Activated CD4-positive, alpha-beta T cell treated with anti-CD3 and anti-CD28 coated beads for 48 hours (primary cell): ENCODE measurements around the gene SKOR1.

Source experiments
- DNase-seq: peaks from one replicate; pipeline ENCODE4 v3.0.0-alpha.2; 2020

SKOR1 gene

GRCh38 chr15:67794832-67795574 is 30.3 kb upstream of the SKOR1 start:
- peak; percentile 79 for DNase-seq

DNA sequence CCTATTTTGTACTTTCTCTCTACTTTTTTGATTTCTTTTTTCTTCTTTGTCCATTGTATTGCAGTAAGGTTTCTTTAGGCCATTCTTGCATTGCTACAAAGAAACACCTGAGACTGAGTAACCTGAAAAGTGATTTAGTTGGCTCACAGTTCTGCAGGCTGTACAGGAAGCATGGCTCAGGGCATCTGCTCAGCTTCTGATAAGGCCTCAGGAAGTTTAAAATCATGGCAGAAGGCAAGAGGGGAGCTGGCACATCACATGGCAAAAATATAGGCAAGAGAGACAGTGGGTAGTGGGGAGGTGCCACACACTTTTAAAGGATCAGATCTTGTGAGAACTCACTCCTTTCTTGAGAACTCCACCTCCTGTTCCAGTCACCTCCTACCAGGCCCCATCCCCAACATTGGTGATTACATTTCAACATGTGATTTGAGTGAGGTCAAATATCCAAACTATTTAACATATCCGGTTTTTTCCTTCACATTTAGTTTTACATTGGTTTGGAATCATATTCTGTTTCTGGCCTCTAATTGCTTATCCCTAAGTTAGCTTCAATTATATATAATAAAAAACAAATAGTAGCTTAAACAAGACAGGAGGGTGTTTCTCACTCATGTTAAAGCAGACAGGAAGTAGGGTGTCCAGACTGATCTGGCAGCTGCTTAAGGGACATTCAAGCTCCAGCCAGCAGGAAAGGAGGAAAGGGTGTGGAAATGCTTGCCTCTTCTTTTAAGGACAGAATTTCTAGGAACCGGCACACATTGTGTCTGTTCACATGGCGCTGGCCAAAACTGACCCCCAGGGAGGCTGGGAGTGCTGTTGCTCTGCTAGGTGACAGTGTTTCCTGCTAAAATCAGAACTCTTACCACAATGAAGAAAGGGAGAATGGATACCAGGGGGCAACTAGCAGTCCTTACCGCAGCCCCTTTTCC is 28.8 kb upstream of the SKOR1 start:
- DNase-seq = no peak

DNA sequence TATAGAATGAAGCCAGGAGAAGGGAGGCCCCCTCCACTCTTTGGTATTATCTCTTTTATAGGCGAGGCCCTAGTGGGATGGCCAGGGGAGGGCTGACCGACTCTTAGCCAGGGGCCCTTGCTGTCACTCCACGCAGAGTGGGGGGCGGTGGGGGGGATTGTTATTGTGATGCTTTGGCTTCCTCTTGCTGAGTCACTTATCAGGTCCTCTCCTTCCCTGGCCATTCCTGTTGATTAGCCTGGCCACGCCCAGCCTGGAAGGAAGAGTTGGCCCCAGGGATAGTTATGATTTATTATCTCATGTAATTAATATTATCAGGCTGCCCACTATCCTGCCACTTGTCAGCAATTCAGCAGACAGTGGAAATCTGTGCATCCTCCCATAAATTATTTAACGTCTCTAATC is 25.5 kb upstream of the SKOR1 start:
- DNase-seq = no peak

- DNase-seq = no peak
Measured at GRCh38 chr15:67801142-67801541, 24.2 kb upstream of the SKOR1 start.

GRCh38 chr15:67801926-67802914 is 23.1 kb upstream of the SKOR1 start:
- DNase-seq = no peak

GRCh38 chr15:67803299-67803698 is 22.0 kb upstream of the SKOR1 start:
- no peak for DNase-seq

GRCh38 chr15:67803996-67804843 is 21.1 kb upstream of the SKOR1 start:
- DNase-seq = no peak

- no peak for DNase-seq
Measured at GRCh38 chr15:67805008-67805665, 20.2 kb upstream of the SKOR1 start.

GRCh38 chr15:67805666-67806516 is 19.4 kb upstream of the SKOR1 start:
- no peak for DNase-seq

- DNase-seq = no peak
Measured at GRCh38 chr15:67806536-67806935, 18.8 kb upstream of the SKOR1 start.

DNA sequence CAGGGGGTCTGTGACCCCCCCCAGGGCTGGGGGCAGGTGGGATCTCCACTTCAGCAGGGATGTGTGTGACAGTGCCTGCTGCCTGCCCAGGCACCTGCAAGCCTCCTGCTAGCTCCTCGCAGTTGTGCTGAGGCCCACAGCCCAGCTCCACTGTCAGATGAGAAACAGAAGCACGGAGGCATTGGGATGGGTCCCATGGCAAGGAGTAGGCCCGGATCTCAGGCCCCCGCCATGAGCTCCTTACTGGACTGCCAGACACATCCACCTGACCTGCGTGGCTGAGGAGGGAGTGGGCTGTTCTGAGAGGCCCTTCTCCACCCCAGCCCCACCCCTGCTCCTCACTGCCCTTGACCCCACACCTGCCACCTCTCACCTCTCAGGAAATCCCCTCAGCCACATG is 18.2 kb upstream of the SKOR1 start:
- no peak for DNase-seq

- DNase-seq = no peak
Measured at GRCh38 chr15:67807836-67808235, 17.5 kb upstream of the SKOR1 start.

DNA sequence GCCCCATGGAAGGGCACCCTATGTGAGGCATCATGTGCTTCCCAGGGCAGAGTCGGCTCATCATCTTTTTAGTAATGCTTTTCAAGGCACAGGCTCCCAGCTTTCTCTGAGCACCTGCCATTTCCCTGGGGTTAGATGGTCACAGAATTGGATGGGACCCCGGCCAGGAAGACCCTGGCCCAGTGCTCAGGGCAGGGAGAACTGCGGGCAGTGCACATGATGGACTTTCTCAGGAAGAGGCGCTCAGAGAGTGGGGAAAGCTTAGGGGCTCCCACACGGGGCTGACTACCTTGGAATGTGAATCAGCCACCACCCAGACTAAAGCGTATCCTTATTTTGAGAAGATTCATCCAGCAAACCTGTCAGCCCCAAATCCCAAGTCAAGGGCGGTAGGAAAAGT is 16.5 kb upstream of the SKOR1 start:
- no peak for DNase-seq

GRCh38 chr15:67809441-67809840 is 15.9 kb upstream of the SKOR1 start:
- DNase-seq = no peak

- DNase-seq = no peak
Measured at GRCh38 chr15:67809866-67810265, 15.4 kb upstream of the SKOR1 start.

GRCh38 chr15:67812241-67812644 is 13.1 kb upstream of the SKOR1 start:
- no peak for DNase-seq

DNA sequence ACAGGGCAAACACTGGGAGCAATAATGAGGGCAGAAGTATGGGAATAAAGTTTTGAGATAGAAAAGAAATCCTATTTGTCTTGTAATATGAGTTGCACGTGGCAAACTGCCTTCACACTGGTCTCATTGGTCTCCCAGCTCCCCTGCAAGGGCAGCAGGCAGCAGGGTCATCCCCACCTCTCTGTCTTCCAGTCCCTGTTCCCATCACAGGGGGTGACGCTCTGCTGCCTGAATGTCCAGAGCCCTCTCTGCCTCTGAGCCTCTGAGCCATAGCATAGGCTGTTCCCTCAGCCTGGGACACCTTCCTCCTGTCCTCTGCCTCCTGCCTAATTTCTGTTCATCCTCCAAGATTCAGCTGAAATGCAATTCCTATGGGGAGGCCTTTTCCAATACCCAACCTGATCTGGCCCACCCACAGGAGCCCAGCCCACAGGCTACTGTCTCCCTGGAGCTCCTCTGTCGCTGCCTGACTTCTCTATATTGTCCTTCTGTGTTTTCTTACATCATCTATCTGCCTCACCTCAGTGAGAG is 12.1 kb upstream of the SKOR1 start:
- DNase-seq = no peak

- no peak for DNase-seq
Measured at GRCh38 chr15:67815036-67815592, 10.2 kb upstream of the SKOR1 start.

DNA sequence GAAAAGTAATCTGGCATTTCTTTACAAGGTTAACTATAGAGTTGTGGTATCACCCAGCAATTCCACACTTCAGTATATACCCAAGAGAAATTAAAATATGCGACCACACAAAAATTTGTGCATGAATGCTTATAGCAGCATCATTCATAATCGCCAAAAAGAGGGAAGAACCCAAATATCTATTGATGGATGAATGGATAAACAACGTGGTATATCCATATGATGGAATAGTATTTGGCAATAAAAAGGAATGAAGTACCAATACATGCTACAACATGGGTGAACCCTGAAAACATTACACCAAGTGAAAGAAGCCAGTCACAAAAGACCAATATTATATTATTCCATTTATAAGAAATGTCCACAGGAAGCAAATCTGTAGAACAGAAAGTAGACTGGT is 8.6 kb upstream of the SKOR1 start:
- DNase-seq = no peak

DNA sequence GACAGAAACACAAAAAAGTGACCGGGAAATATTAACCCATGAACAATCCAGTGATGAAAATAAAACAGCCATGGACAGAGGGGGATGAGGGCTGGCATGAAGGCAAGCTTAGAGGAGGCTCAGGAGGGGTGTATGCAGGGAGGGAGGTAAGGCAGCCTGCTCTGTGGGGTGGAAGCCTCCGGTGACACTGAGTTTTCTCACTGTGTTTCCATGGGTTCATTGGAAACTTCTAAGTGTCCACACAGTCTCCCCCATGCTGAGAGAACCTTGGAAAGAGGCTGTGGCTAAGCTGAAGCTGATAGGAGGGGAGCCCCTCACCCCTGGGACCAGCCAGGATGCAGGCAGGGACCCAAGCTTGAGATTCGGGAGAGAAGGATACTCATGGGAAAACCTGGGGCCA is 6.8 kb upstream of the SKOR1 start:
- DNase-seq = no peak
